ENCODE results near the gene NOX5. TPM values are rescaled to one million over a fixed set of nuclear protein-coding genes. Genes with fewer than 3 reads are reported as not detected.

Gene NOX5
- total and polyA plus RNA-seq, 8 donors, result under 0.01 to 0.92 (median 0.18) TPM; not detected in 2

GRCh38 chr15:69025320-69025719, 10.8 kb downstream of the NOX5 start:
- WGBS, 5 donors, result 83 to 91% (median 87%) methylated on average over 5 of the region's 5 CpGs
- H3K4me1 ChIP-seq, result no peaks in the 10 kb centered on the region

GRCh38 chr15:69026355-69026754, 11.9 kb downstream of the NOX5 start:
- Histone ChIP-seq H3K27me3 (peaks cover 0 to 7% (median 0%) of the 10 kb centered on the region in 3 donors), H3K27ac (no peak overlapping the region), H3K9me3 (no peaks in the 10 kb centered on the region), H3K4me3 (no peak overlapping the region), H3K36me3 (no peaks in the 10 kb centered on the region), H3K4me1 (peaks cover under 1 to 1% (median under 1%) of the 10 kb centered on the region in 4 donors)
- WGBS, 5 donors, result 87 to 93% (median 92%) methylated on average over 4 to 5 of the region's 5 CpGs
- intact Hi-C loops (cut with DNase I; ENCODE audit: low total_unique reads), result no loop called here
- TF ChIP-seq POLR2AphosphoS5 (IDR thresholded peaks at IDR 0.05), result no peak
- no peak for DNase-seq

More at GRCh38 chr15:69025320-69025719, 10.8 kb downstream of the NOX5 start:
- H3K27ac ChIP-seq, result no peak overlapping the region
- no peak overlapping the region for H3K4me3 ChIP-seq
- no peaks in the 10 kb centered on the region for H3K27me3 ChIP-seq
- intact Hi-C loops (cut with DNase I; ENCODE audit: low total_unique reads), result no loop called here
- no peaks in the 10 kb centered on the region for H3K9me3 ChIP-seq
- no peak for TF ChIP-seq POLR2AphosphoS5 (IDR thresholded peaks at IDR 0.05)
- no peak for TF ChIP-seq EP300 (IDR thresholded peaks at IDR 0.05)
- TF ChIP-seq POLR2A (IDR thresholded peaks at IDR 0.05), result no peak
- no peak for TF ChIP-seq CTCF (IDR thresholded peaks at IDR 0.05)
- DNase-seq, result no peak
- no peaks in the 10 kb centered on the region for H3K36me3 ChIP-seq

GRCh38 chr15:69027976-69028518, 13.6 kb downstream of the NOX5 start:
- H3K4me1 ChIP-seq, result peaks cover 7 to 9% (median 8%) of the 10 kb centered on the region in 4 donors
- intact Hi-C loops (cut with DNase I; ENCODE audit: low total_unique reads), result no loop called here
- DNase-seq, result no peak

GRCh38 chr15:69031013-69032001, 16.8 kb downstream of the NOX5 start:
- Histone ChIP-seq H3K36me3 (no peaks in the 10 kb centered on the region), H3K9me3 (no peaks in the 10 kb centered on the region), H3K4me1 (peaks cover 7 to 9% (median 8%) of the 10 kb centered on the region in 4 donors), H3K27me3 (peaks cover 0 to 39% (median 0%) of the 10 kb centered on the region in 3 donors), H3K27ac (no peak overlapping the region), H3K4me3 (peak overlapping the region; percentile 31 to 45 (median 32))
- intact Hi-C loops (cut with DNase I; ENCODE audit: low total_unique reads), result no loop called here
- no peak for TF ChIP-seq EP300 (IDR thresholded peaks at IDR 0.05)
- TF ChIP-seq CTCF (IDR thresholded peaks at IDR 0.05), result peak in 5 of 7 experiments; percentile 13 to 41 (median 26)
- WGBS, 5 donors, result 12 to 49% (median 14%) methylated on average over 11 to 42 of the region's 42 CpGs
- peak; percentile 41 to 81 for DNase-seq

More at GRCh38 chr15:69027976-69028518, 13.6 kb downstream of the NOX5 start:
- Histone ChIP-seq H3K36me3 (no peaks in the 10 kb centered on the region), H3K27ac (no peak overlapping the region), H3K27me3 (peaks cover 0 to 24% (median 0%) of the 10 kb centered on the region in 3 donors), H3K9me3 (no peaks in the 10 kb centered on the region), H3K4me3 (no peak overlapping the region)
- 93 to 96% (median 94%) methylated on average over 7 to 9 of the region's 9 CpGs for WGBS, 5 donors
- TF ChIP-seq POLR2A (IDR thresholded peaks at IDR 0.05), result no peak
- TF ChIP-seq CTCF (IDR thresholded peaks at IDR 0.05), result no peak
- no peak for TF ChIP-seq POLR2AphosphoS5 (IDR thresholded peaks at IDR 0.05)
- no peak for TF ChIP-seq EP300 (IDR thresholded peaks at IDR 0.05)

Data from stomach (tissue), 9 donors.